Activated effector memory CD4-positive, alpha-beta T cell treated with Interleukin-2 at 50 U/mL for 16 hours (primary cell): ENCODE measurements around the gene MED22.

ENCODE experiments used
- DNase-seq: peaks from one replicate; pipeline ENCODE4 v3.0.0-alpha.2; 2020

MED22 gene

GRCh38 chr9:133375724-133376654 is 28.1 kb upstream of the MED22 start, which contains the start of the genes STKLD1 and SURF4:
TSS of gene STKLD1 (plus strand) at chr9:133376366. CDS start at chr9:133376474, 108 bp downstream.
TSS of gene SURF4 (minus strand) at chr9:133376060. CDS start at chr9:133375969, 91 bp downstream.
- peak; percentile 95 for DNase-seq

- DNase-seq, result no peak
These were observed 27.3 kb upstream of the MED22 start for GRCh38 chr9:133375116-133375723.

- no peak for DNase-seq
These were observed 26.7 kb upstream of the MED22 start for GRCh38 chr9:133374612-133375115.

- no peak for DNase-seq
These were observed 24.2 kb upstream of the MED22 start for GRCh38 chr9:133372144-133372543.

- DNase-seq, result peak; percentile 62
These were observed 23.4 kb upstream of the MED22 start for GRCh38 chr9:133371261-133371711.

GRCh38 chr9:133370685-133371084 is 22.8 kb upstream of the MED22 start:
- DNase-seq, result peak; percentile 45

- DNase-seq, result no peak
These were observed 22.0 kb upstream of the MED22 start for GRCh38 chr9:133369933-133370332.

GRCh38 chr9:133369422-133369821 is 21.5 kb upstream of the MED22 start:
- no peak for DNase-seq

- no peak for DNase-seq
These were observed 20.4 kb upstream of the MED22 start for GRCh38 chr9:133368249-133368881.

- no peak for DNase-seq
These were observed 19.8 kb upstream of the MED22 start for GRCh38 chr9:133367778-133368177.

GRCh38 chr9:133367221-133367620 is 19.3 kb upstream of the MED22 start:
- DNase-seq, result no peak

GRCh38 chr9:133366435-133366834 is 18.5 kb upstream of the MED22 start:
- no peak for DNase-seq

- no peak for DNase-seq
These were observed 14.6 kb upstream of the MED22 start for GRCh38 chr9:133362359-133363044.

GRCh38 chr9:133361507-133362092 is 13.7 kb upstream of the MED22 start:
- no peak for DNase-seq

GRCh38 chr9:133360400-133361393 is 12.8 kb upstream of the MED22 start:
- DNase-seq, result no peak

GRCh38 chr9:133359399-133360175 is 11.7 kb upstream of the MED22 start:
- no peak for DNase-seq

GRCh38 chr9:133357656-133358055 is 9.7 kb upstream of the MED22 start:
- no peak for DNase-seq

GRCh38 chr9:133356391-133357091 is 8.6 kb upstream of the MED22 start, which contains the start of the genes SURF1 and SURF2:
TSS of gene SURF1 (minus strand) at chr9:133356487. CDS start at chr9:133356453, 34 bp downstream.
TSS of gene SURF2 (plus strand) at chr9:133356550. CDS start at chr9:133356593, 43 bp downstream.
- peak; percentile 87 for DNase-seq

GRCh38 chr9:133355881-133356357 is 8.0 kb upstream of the MED22 start:
- DNase-seq, result no peak
